H1 (cell line): ENCODE data around the gene MRPS26.

Source experiments
- BRCA1 ChIP-seq: IDR thresholded peaks from 2 replicates; pipeline ENCODE4 v1.6.1; 2012; ENCODE audit warnings: low read depth, low read length, improper control_type of control experiment
- JUN ChIP-seq: IDR thresholded peaks from 2 replicates; pipeline ENCODE4 v1.6.1; 2011; ENCODE audit warnings: low read depth, mild to moderate bottlenecking, improper control_type of control experiment, low read length
- RAD21 ChIP-seq, 2 experiments: IDR thresholded peaks in 1 of 2; conservative IDR thresholded peaks in 1 of 2; 2 replicates each; pipeline ENCODE4 v1.6.1; 2011; ENCODE audit warnings: low read depth in 2 of 2, low read length in 2 of 2, improper control_type of control experiment in 1 of 2, inconsistent platforms in 1 of 2, mild to moderate bottlenecking in 1 of 2, moderate library complexity in 1 of 2
- TF ChIP-seq, protein P1 (sequence below), 3 experiments: IDR thresholded peaks; 1 replicate in 2 of 3; 2 replicates in 1 of 3; pipeline versions ENCODE4 v1.5.1 to v1.6.1; 2011; ENCODE audit warnings: low read length in 3 of 3, mild to moderate bottlenecking in 3 of 3, inconsistent platforms in 2 of 3, low read depth in 1 of 3, moderate library complexity in 1 of 3; ENCODE audit not compliant: insufficient read depth in 1 of 3; ENCODE audit errors: control extremely low read depth in 1 of 3

DNA sequence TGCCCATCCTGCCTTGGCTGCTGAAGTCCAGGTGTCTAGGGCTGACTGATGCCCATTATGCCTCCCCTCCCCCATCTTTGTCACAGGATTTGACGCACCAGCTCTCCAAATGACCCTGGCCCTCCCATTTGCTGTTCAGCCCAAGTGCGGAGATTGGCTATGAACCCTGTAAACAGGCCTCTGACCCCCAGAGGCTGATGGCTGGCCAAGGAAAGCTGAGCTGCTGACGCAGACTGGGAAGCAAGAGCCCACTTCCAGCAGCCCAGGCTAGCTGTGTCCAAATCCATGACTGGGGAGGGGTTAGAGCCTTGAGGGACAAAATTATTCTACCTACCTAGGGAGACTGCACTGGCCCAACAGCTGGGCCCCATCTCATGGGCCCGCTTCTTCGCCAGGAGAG, 3.2 kb upstream of the MRPS26 start:
- TF ChIP-seq, protein P1, sequence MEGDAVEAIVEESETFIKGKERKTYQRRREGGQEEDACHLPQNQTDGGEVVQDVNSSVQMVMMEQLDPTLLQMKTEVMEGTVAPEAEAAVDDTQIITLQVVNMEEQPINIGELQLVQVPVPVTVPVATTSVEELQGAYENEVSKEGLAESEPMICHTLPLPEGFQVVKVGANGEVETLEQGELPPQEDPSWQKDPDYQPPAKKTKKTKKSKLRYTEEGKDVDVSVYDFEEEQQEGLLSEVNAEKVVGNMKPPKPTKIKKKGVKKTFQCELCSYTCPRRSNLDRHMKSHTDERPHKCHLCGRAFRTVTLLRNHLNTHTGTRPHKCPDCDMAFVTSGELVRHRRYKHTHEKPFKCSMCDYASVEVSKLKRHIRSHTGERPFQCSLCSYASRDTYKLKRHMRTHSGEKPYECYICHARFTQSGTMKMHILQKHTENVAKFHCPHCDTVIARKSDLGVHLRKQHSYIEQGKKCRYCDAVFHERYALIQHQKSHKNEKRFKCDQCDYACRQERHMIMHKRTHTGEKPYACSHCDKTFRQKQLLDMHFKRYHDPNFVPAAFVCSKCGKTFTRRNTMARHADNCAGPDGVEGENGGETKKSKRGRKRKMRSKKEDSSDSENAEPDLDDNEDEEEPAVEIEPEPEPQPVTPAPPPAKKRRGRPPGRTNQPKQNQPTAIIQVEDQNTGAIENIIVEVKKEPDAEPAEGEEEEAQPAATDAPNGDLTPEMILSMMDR (IDR thresholded peaks at IDR 0.05; ENCODE audit: control extremely low read depth in 1 of 3, insufficient read depth in 1 of 3, low read depth in 1 of 3, low read length in 3 of 3): no peak
- TF ChIP-seq JUN (no peak), RAD21 (IDR thresholded peaks at IDR 0.05 in 1 of 2, conservative IDR thresholded peaks at IDR 0.05 in 1 of 2; ENCODE audit: low read depth in 2 of 2, low read length in 2 of 2) (no peak), BRCA1 (no peak)
